ENCODE measurements around the gene CYB561.

CYB561 gene

GRCh38 chr17:63434951-63435571, 11.0 kb downstream of the CYB561 start:
- Histone ChIP-seq H3K27me3 (ENCODE audit: control insufficient read depth in 2 of 2, insufficient read depth in 2 of 2, low read length in 2 of 2) (no peaks in the 10 kb centered on the region), H3K36me3 (ENCODE audit: control insufficient read depth in 2 of 2, insufficient read depth in 2 of 2, low read length in 2 of 2) (peaks cover 0 to 5% of the 10 kb centered on the region in 2 donors), H3K9me3 (ENCODE audit: control insufficient read depth in 2 of 2, low read length in 2 of 2) (no peaks in the 10 kb centered on the region), H3K4me1 (ENCODE audit: control insufficient read depth in 2 of 2, insufficient read depth in 2 of 2, low read length in 2 of 2) (peaks cover 48 to 56% of the 10 kb centered on the region in 2 donors), H3K27ac (ENCODE audit: low read depth in 2 of 2, low read length in 2 of 2) (peak overlapping the region; percentile 28 to 56), H3K4me3 (ENCODE audit: low read length in 2 of 2) (no peak overlapping the region), H3K9ac (ENCODE audit: low read depth in 1 of 2, low read length in 2 of 2) (no peak overlapping the region)

DNA sequence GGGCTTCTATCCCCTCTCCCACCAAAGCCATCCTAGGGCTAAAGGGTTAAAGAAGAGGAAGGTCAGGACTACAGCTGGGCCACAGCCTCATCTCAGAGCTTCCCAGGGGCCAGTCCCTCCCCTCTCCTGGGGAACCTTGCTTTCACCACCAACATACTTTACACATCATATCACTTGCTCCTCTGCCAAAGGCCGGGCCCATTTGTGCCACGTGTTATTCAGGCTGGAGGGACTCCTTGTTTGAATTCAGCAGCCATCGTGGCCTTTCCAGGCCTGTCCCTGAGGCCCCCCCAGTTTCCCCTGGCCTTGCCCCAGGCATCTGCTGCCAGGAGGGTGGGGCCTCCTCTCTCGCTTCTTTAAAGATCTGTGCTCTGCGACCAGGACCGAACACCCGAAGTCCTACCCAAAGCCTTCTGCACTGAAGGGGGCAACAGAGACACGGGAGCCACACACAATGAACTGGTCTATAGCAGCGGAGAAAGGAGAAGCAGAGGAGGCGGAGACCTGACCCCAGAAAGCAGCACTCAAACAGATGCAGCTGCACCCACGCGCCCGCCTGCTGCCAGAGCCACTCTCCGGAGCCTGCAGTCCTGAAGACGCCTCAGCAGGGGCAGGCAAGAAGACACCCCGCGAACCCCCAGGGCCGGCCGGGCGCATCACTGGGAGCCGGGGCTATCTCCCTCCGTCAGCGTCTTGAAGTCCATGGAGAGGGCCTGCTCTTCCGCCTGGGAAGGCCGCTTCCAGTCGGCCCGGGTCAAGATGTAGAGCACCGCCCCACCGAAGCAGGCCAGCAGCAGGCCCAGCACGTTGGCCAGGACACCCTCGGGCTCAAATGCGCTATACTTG, 12.1 kb downstream of the CYB561 start:
- Histone ChIP-seq H3K4me3 (ENCODE audit: low read length in 2 of 2) (no peak overlapping the region), H3K36me3 (ENCODE audit: control insufficient read depth in 2 of 2, insufficient read depth in 2 of 2, low read length in 2 of 2) (peaks cover 0 to 5% of the 10 kb centered on the region in 2 donors), H3K4me1 (ENCODE audit: control insufficient read depth in 2 of 2, insufficient read depth in 2 of 2, low read length in 2 of 2) (peaks cover 46 to 52% of the 10 kb centered on the region in 2 donors), H3K27me3 (ENCODE audit: control insufficient read depth in 2 of 2, insufficient read depth in 2 of 2, low read length in 2 of 2) (no peaks in the 10 kb centered on the region), H3K9me3 (ENCODE audit: control insufficient read depth in 2 of 2, low read length in 2 of 2) (no peaks in the 10 kb centered on the region), H3K9ac (ENCODE audit: low read depth in 1 of 2, low read length in 2 of 2) (peak overlapping the region; percentile 24 to 41), H3K27ac (ENCODE audit: low read depth in 2 of 2, low read length in 2 of 2) (peak overlapping the region; percentile 42 to 76)

- peak overlapping the region; percentile 76 to 87 for H3K27ac ChIP-seq (ENCODE audit: low read depth in 2 of 2, low read length in 2 of 2)
- peak overlapping the region; percentile 61 to 68 for H3K9ac ChIP-seq (ENCODE audit: low read depth in 1 of 2, low read length in 2 of 2)
- no peaks in the 10 kb centered on the region for H3K9me3 ChIP-seq (ENCODE audit: control insufficient read depth in 2 of 2, low read length in 2 of 2)
- H3K36me3 ChIP-seq (ENCODE audit: control insufficient read depth in 2 of 2, insufficient read depth in 2 of 2, low read length in 2 of 2) = peaks cover 0 to 5% of the 10 kb centered on the region in 2 donors
- H3K4me3 ChIP-seq (ENCODE audit: low read length in 2 of 2) = peak overlapping the region; percentile 27 to 52
- no peaks in the 10 kb centered on the region for H3K27me3 ChIP-seq (ENCODE audit: control insufficient read depth in 2 of 2, insufficient read depth in 2 of 2, low read length in 2 of 2)
- H3K4me1 ChIP-seq (ENCODE audit: control insufficient read depth in 2 of 2, insufficient read depth in 2 of 2, low read length in 2 of 2) = peaks cover 44 to 51% of the 10 kb centered on the region in 2 donors
Observed at GRCh38 chr17:63431939-63432804, 13.9 kb downstream of the CYB561 start.

DNA sequence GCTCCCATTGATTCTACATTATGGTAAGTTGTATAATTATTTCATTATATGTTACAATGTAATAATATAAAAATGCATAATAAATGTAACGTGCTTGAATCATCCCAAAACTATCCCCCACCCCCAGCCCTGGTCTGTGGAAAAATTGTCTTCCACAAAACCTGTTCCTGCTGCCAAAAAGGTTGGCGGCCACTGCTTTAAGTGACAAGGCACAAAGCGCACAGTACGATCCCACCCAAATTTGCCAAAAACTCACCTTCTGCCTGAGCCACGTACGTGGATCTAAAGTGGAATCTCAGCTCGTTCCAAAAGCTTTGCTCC, 14.5 kb downstream of the CYB561 start:
- peaks cover 0 to 5% of the 10 kb centered on the region in 2 donors for H3K36me3 ChIP-seq (ENCODE audit: control insufficient read depth in 2 of 2, insufficient read depth in 2 of 2, low read length in 2 of 2)
- H3K4me1 ChIP-seq (ENCODE audit: control insufficient read depth in 2 of 2, insufficient read depth in 2 of 2, low read length in 2 of 2) = peaks cover 44 to 51% of the 10 kb centered on the region in 2 donors
- H3K27ac ChIP-seq (ENCODE audit: low read depth in 2 of 2, low read length in 2 of 2) = peak overlapping the region; percentile 76 to 87
- H3K9ac ChIP-seq (ENCODE audit: low read depth in 1 of 2, low read length in 2 of 2) = peak overlapping the region; percentile 61 to 68
- no peaks in the 10 kb centered on the region for H3K27me3 ChIP-seq (ENCODE audit: control insufficient read depth in 2 of 2, insufficient read depth in 2 of 2, low read length in 2 of 2)
- peak overlapping the region; percentile 21 to 52 for H3K4me3 ChIP-seq (ENCODE audit: low read length in 2 of 2)
- H3K9me3 ChIP-seq (ENCODE audit: control insufficient read depth in 2 of 2, low read length in 2 of 2) = no peaks in the 10 kb centered on the region

GRCh38 chr17:63430223-63430622, 15.9 kb downstream of the CYB561 start:
- H3K9ac ChIP-seq (ENCODE audit: low read depth in 1 of 2, low read length in 2 of 2) = no peak overlapping the region
- peaks cover 0 to 5% of the 10 kb centered on the region in 2 donors for H3K36me3 ChIP-seq (ENCODE audit: control insufficient read depth in 2 of 2, insufficient read depth in 2 of 2, low read length in 2 of 2)
- H3K9me3 ChIP-seq (ENCODE audit: control insufficient read depth in 2 of 2, low read length in 2 of 2) = no peaks in the 10 kb centered on the region
- peaks cover 40 to 41% of the 10 kb centered on the region in 2 donors for H3K4me1 ChIP-seq (ENCODE audit: control insufficient read depth in 2 of 2, insufficient read depth in 2 of 2, low read length in 2 of 2)
- H3K27ac ChIP-seq (ENCODE audit: low read depth in 2 of 2, low read length in 2 of 2) = no peak overlapping the region
- no peak overlapping the region for H3K4me3 ChIP-seq (ENCODE audit: low read length in 2 of 2)
- H3K27me3 ChIP-seq (ENCODE audit: control insufficient read depth in 2 of 2, insufficient read depth in 2 of 2, low read length in 2 of 2) = no peaks in the 10 kb centered on the region

DNA sequence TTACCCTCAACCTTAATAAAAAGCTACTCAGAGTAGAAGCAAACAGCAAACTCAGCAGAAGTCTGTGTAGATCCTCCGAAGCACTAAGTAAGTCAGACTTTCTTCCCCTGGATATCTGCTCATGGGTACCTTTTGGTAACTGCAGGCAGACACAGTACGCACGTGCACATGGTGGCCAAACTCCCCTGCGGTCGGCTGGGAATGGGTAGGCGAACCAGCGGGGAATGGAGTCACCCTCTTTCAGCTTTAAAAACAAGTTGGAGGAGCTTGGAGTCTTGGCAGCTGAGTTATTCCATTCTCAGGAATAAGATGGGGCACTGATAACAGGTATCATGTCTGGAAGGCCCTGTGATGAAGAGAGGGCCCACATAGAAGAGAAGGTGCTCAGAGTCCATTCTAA, 16.3 kb downstream of the CYB561 start:
- Histone ChIP-seq H3K27me3 (ENCODE audit: control insufficient read depth in 2 of 2, insufficient read depth in 2 of 2, low read length in 2 of 2) (no peaks in the 10 kb centered on the region), H3K4me1 (ENCODE audit: control insufficient read depth in 2 of 2, insufficient read depth in 2 of 2, low read length in 2 of 2) (peaks cover 35 to 36% of the 10 kb centered on the region in 2 donors), H3K9me3 (ENCODE audit: control insufficient read depth in 2 of 2, low read length in 2 of 2) (no peaks in the 10 kb centered on the region), H3K4me3 (ENCODE audit: low read length in 2 of 2) (no peak overlapping the region), H3K27ac (ENCODE audit: low read depth in 2 of 2, low read length in 2 of 2) (no peak overlapping the region), H3K36me3 (ENCODE audit: control insufficient read depth in 2 of 2, insufficient read depth in 2 of 2, low read length in 2 of 2) (peaks cover 0 to 1% of the 10 kb centered on the region in 2 donors), H3K9ac (ENCODE audit: low read depth in 1 of 2, low read length in 2 of 2) (no peak overlapping the region)

GRCh38 chr17:63426917-63427308, 19.2 kb downstream of the CYB561 start:
- no peaks in the 10 kb centered on the region for H3K9me3 ChIP-seq (ENCODE audit: control insufficient read depth in 2 of 2, low read length in 2 of 2)
- no peaks in the 10 kb centered on the region for H3K36me3 ChIP-seq (ENCODE audit: control insufficient read depth in 2 of 2, insufficient read depth in 2 of 2, low read length in 2 of 2)
- peaks cover 9% of the 10 kb centered on the region in 2 donors for H3K4me1 ChIP-seq (ENCODE audit: control insufficient read depth in 2 of 2, insufficient read depth in 2 of 2, low read length in 2 of 2)
- no peak overlapping the region for H3K9ac ChIP-seq (ENCODE audit: low read depth in 1 of 2, low read length in 2 of 2)
- no peak overlapping the region for H3K4me3 ChIP-seq (ENCODE audit: low read length in 2 of 2)
- H3K27me3 ChIP-seq (ENCODE audit: control insufficient read depth in 2 of 2, insufficient read depth in 2 of 2, low read length in 2 of 2) = no peaks in the 10 kb centered on the region
- no peak overlapping the region for H3K27ac ChIP-seq (ENCODE audit: low read depth in 2 of 2, low read length in 2 of 2)

- H3K27me3 ChIP-seq (ENCODE audit: control insufficient read depth in 2 of 2, insufficient read depth in 2 of 2, low read length in 2 of 2) = no peaks in the 10 kb centered on the region
- no peak overlapping the region for H3K4me3 ChIP-seq (ENCODE audit: low read length in 2 of 2)
- H3K9me3 ChIP-seq (ENCODE audit: control insufficient read depth in 2 of 2, low read length in 2 of 2) = no peaks in the 10 kb centered on the region
- H3K4me1 ChIP-seq (ENCODE audit: control insufficient read depth in 2 of 2, insufficient read depth in 2 of 2, low read length in 2 of 2) = peaks cover 3 to 4% of the 10 kb centered on the region in 2 donors
- H3K9ac ChIP-seq (ENCODE audit: low read depth in 1 of 2, low read length in 2 of 2) = no peak overlapping the region
- no peaks in the 10 kb centered on the region for H3K36me3 ChIP-seq (ENCODE audit: control insufficient read depth in 2 of 2, insufficient read depth in 2 of 2, low read length in 2 of 2)
- no peak overlapping the region for H3K27ac ChIP-seq (ENCODE audit: low read depth in 2 of 2, low read length in 2 of 2)
Observed at GRCh38 chr17:63426041-63426916, 19.8 kb downstream of the CYB561 start.

DNA sequence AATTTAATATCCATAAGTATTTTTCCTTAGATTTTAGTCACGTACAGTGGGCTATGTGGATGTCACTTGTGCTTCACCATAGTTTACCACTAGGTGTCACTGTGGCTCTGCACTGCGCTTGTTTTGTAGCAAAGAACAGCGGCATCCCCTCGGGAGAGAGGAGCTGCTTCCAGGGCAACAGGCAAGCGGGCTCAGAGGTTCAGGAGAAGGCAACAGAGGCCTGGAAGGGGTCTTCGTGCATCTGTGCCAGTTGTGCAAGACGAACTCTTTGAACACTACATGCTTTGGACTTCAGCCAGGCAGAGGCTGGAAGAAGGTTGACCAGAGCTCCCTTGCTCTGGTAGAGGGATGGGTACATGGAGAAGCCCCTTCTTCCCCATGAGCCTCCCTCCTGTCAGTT, 20.6 kb downstream of the CYB561 start:
- H3K27me3 ChIP-seq (ENCODE audit: control insufficient read depth in 2 of 2, insufficient read depth in 2 of 2, low read length in 2 of 2) = no peaks in the 10 kb centered on the region
- H3K9me3 ChIP-seq (ENCODE audit: control insufficient read depth in 2 of 2, low read length in 2 of 2) = no peaks in the 10 kb centered on the region
- H3K36me3 ChIP-seq (ENCODE audit: control insufficient read depth in 2 of 2, insufficient read depth in 2 of 2, low read length in 2 of 2) = no peaks in the 10 kb centered on the region
- H3K9ac ChIP-seq (ENCODE audit: low read depth in 1 of 2, low read length in 2 of 2) = no peak overlapping the region
- H3K4me3 ChIP-seq (ENCODE audit: low read length in 2 of 2) = no peak overlapping the region
- H3K4me1 ChIP-seq (ENCODE audit: control insufficient read depth in 2 of 2, insufficient read depth in 2 of 2, low read length in 2 of 2) = no peaks in the 10 kb centered on the region
- H3K27ac ChIP-seq (ENCODE audit: low read depth in 2 of 2, low read length in 2 of 2) = no peak overlapping the region

Measured in mucosa of rectum (tissue), 2 donors.